WTC11 (cell line): Measurements from ENCODE around the gene SORCS1. TPM values are rescaled to one million over a fixed set of nuclear protein-coding genes. Genes with fewer than 3 reads are reported as not detected.

Source experiments
- ATAC-seq: fragments of 200-7000 bp; cut with Tn5 transposase; 2 replicates; pipeline ENCODE4 v1.10.0; 2021; ENCODE audit warnings: mild to moderate bottlenecking, moderate library complexity
- CTCF ChIA-PET: fragments of 300-600 bp; sonication (Branson Sonifier 250); formaldehyde crosslinking; loops from one replicate; lab custom pipeline; 2021; ENCODE audit warnings: antibody characterized with exemption; lab: Charles Lee
- POLR2A ChIA-PET: fragments of 350-600 bp; sonication (Branson Sonifier 250); formaldehyde crosslinking; loops from one replicate; lab custom pipeline; 2021; ENCODE audit warnings: antibody characterized with exemption; lab: Charles Lee
- DNase-seq: peaks from one replicate; pipeline ENCODE4 v3.0.0; 2021; ENCODE audit warnings: low spot score
- H3K27ac Mint-ChIP-seq: 2 replicates; pipeline ENCODE4 v1.8.0; 2021; ENCODE audit warnings: mixed read lengths
- H3K27me3 Mint-ChIP-seq: 2 replicates; pipeline ENCODE4 v1.8.0; 2021; ENCODE audit warnings: low read depth, mild to moderate bottlenecking, moderate library complexity, mixed read lengths
- H3K36me3 Mint-ChIP-seq: 2 replicates; pipeline ENCODE4 v1.8.0; 2021; ENCODE audit warnings: mixed read lengths
- H3K4me1 Mint-ChIP-seq: 2 replicates; pipeline ENCODE4 v1.8.0; 2022; ENCODE audit warnings: mixed read lengths
- H3K4me3 Mint-ChIP-seq: 2 replicates; pipeline ENCODE4 v1.8.0; 2021; ENCODE audit warnings: mild to moderate bottlenecking, moderate library complexity, mixed read lengths
- H3K9me3 Mint-ChIP-seq: 2 replicates; pipeline ENCODE4 v1.8.0; 2021; ENCODE audit warnings: mixed read lengths
- AR ChIP-seq: fragments of 250-450 bp; sonication (Bioruptor Pico); IDR thresholded peaks from 2 replicates; pipeline ENCODE4 v1.9.0; 2021; ENCODE audit warnings: mild to moderate bottlenecking
- ATF1 ChIP-seq: sonication (generic); formaldehyde crosslinking; IDR thresholded peaks from 2 replicates; pipeline ENCODE4 v1.8.1; 2023; ENCODE audit warnings: mild to moderate bottlenecking, moderate library complexity, missing genetic modification reagents
- ATF2 ChIP-seq: sonication (generic); formaldehyde crosslinking; IDR thresholded peaks from 2 replicates; pipeline ENCODE4 v1.8.1; 2022; ENCODE audit warnings: low read depth, missing genetic modification reagents, borderline replicate concordance
- CBFB ChIP-seq: sonication (generic); formaldehyde crosslinking; IDR thresholded peaks from 2 replicates; pipeline ENCODE4 v1.8.1; 2022; ENCODE audit warnings: mild to moderate bottlenecking, low read depth, missing genetic modification reagents
- CTCF ChIP-seq: fragments of 200-600 bp; IDR thresholded peaks from 2 replicates; pipeline ENCODE4 v1.8.0; 2022; ENCODE audit warnings: antibody characterized with exemption
- EMX1 ChIP-seq: fragments of 250-450 bp; sonication (Bioruptor Pico); IDR thresholded peaks from 2 replicates; pipeline ENCODE4 v1.8.0; 2021; ENCODE audit warnings: mild to moderate bottlenecking
- FOXK1 ChIP-seq: sonication (generic); formaldehyde crosslinking; IDR thresholded peaks from 2 replicates; pipeline ENCODE4 v1.8.0; 2022; ENCODE audit warnings: mild to moderate bottlenecking, moderate library complexity, missing genetic modification reagents
- MYBL2 ChIP-seq: sonication (generic); formaldehyde crosslinking; IDR thresholded peaks from 2 replicates; pipeline ENCODE4 v1.8.1; 2023; ENCODE audit warnings: mild to moderate bottlenecking, moderate library complexity, missing genetic modification reagents
- NR2C2 ChIP-seq: sonication (generic); formaldehyde crosslinking; IDR thresholded peaks from 2 replicates; pipeline ENCODE4 v1.8.0; 2022; ENCODE audit warnings: mild to moderate bottlenecking, missing genetic modification reagents
- PRDM15 ChIP-seq: sonication (generic); formaldehyde crosslinking; IDR thresholded peaks from 2 replicates; pipeline ENCODE4 v1.8.0; 2022; ENCODE audit warnings: missing genetic modification reagents
- SMAD3 ChIP-seq: sonication (generic); formaldehyde crosslinking; IDR thresholded peaks from 2 replicates; pipeline ENCODE4 v1.8.0; 2022; ENCODE audit warnings: missing genetic modification reagents, mild to moderate bottlenecking, borderline replicate concordance
- SP1 ChIP-seq: sonication (generic); formaldehyde crosslinking; conservative IDR thresholded peaks from 2 replicates; pipeline ENCODE4 v1.8.1; 2022; ENCODE audit warnings: missing genetic modification reagents
- TEAD4 ChIP-seq: sonication (generic); formaldehyde crosslinking; IDR thresholded peaks from 2 replicates; pipeline ENCODE4 v1.8.0; 2022; ENCODE audit warnings: mild to moderate bottlenecking, missing genetic modification reagents
- USF2 ChIP-seq: sonication (generic); formaldehyde crosslinking; IDR thresholded peaks from 2 replicates; pipeline ENCODE4 v1.8.1; 2023; ENCODE audit warnings: mild to moderate bottlenecking, missing genetic modification reagents, moderate library complexity
- ZBTB21 ChIP-seq: sonication (generic); formaldehyde crosslinking; IDR thresholded peaks from 2 replicates; pipeline ENCODE4 v1.8.1; 2023; ENCODE audit warnings: mild to moderate bottlenecking, missing genetic modification reagents, borderline replicate concordance
- ZNF138 ChIP-seq: sonication (generic); formaldehyde crosslinking; conservative IDR thresholded peaks from 2 replicates; pipeline ENCODE4 v1.8.1; 2022; ENCODE audit warnings: mild to moderate bottlenecking, moderate library complexity, missing genetic modification reagents
- ZNF263 ChIP-seq: sonication (generic); formaldehyde crosslinking; IDR thresholded peaks from 2 replicates; pipeline ENCODE4 v1.8.1; 2022; ENCODE audit warnings: low read depth, mild to moderate bottlenecking, moderate library complexity, missing genetic modification reagents
- ZNF416 ChIP-seq: fragments of 250-450 bp; sonication (Bioruptor Pico); IDR thresholded peaks from 2 replicates; pipeline ENCODE4 v1.9.0; 2021; ENCODE audit warnings: mild to moderate bottlenecking, inconsistent platforms
- ZNF671 ChIP-seq: fragments of 250-450 bp; sonication (Bioruptor Pico); IDR thresholded peaks from 2 replicates; pipeline ENCODE4 v1.8.0; 2021; ENCODE audit warnings: mild to moderate bottlenecking
- total RNA-seq: library from RNA; stranded (reverse); gene quantifications from 3 replicates; pipeline ENCODE4 v1.2.3, GENCODE V29; 2021
- TF ChIP-seq, protein P1 (sequence below): sonication (generic); formaldehyde crosslinking; IDR thresholded peaks from 2 replicates; pipeline ENCODE4 v1.8.1; 2023; ENCODE audit warnings: mild to moderate bottlenecking, missing genetic modification reagents, borderline replicate concordance

SORCS1 gene
- total RNA-seq, 1 experiment from 2014 or later: 3.3 TPM

DNA sequence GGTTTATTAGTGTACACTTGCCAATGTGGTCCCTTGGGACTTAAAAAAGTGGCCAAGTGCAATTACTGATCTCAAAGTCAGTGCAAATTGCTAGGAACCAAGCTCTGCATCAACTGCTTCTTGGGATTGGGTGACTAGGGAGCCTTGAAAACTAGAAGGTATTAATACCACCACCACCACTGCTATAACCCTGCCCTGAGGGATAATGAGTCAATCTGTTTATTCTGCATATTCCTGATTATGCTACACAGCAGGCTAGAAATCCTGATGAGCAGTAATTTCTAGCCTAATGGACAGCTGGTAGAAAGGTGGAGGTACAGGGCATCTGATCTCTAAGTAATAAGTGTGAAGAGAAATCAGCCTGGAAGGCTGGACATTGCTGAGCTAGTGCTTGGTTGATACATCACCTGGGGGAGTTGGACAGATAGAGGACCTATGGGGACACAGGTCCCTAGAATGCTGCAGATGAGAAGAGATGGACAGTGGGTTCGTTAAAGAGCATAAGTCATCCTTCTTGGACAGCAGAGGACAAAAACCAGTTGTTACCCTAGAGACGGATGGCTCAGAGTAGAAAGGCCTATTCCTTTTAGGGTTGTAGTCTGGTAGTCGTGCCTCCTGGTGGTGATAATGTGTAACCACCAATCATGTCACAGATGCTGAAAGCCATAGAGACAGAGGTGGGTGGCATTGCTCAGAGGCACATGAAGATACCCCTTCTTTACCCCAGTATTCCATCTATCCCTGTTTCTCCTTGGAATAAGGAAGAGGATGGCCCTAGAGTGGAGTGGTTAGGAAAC is 554.8 kb downstream of the SORCS1 start:
- TF ChIP-seq CTCF (peak; percentile 44; the same call in 1 of the 2 replicates), ZNF138 (CRISPR knock-in tag) (no peak)
- TF ChIP-seq, all 79 proteins: peak for 1
- Mint-ChIP-seq H3K4me3 (no peak overlapping the region), H3K27me3 (peaks cover 28% of the 10 kb centered on the region), H3K36me3 (no peaks in the 10 kb centered on the region), H3K27ac (no peak overlapping the region), H3K9me3 (peaks cover 4% of the 10 kb centered on the region; the same call in 1 of the 2 replicates), H3K4me1 (peaks cover 3% of the 10 kb centered on the region; the same call in 1 of the 2 replicates)
- ATAC-seq (peak; percentile 94), DNase-seq (peak; percentile 19)
- ChIA-PET CTCF (interaction anchor here (1.1 to 1.4 kb wide), 2 partner anchors 15 to 33 kb away, joined by 4 to 6 read pairs; no protein-coding TSS in a partner anchor), POLR2A (no interaction called here)

DNA sequence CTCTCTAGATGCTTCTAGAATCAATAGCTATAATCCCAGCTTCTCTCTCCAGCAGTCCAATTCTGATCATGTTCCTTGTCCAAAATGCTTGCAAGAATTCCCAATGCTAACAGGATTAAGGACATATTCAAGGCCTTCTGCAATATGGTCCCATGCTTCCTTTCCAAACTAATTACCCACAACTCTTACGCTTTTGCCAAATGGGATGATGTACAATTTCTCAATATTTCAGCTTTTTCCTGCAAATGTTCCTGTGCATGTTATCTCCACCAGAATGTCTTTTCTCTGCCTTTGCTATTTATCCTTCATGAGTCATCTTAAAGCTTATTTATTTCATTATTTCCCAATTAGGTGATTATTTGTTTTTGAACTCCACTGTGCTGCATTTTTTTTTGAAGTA is 556.4 kb downstream of the SORCS1 start:
- Mint-ChIP-seq H3K4me3 (no peak overlapping the region), H3K36me3 (no peaks in the 10 kb centered on the region), H3K9me3 (peaks cover 4% of the 10 kb centered on the region; the same call in 1 of the 2 replicates), H3K27me3 (peaks cover 12% of the 10 kb centered on the region), H3K4me1 (no peaks in the 10 kb centered on the region), H3K27ac (no peak overlapping the region)
- ATAC-seq (no peak), DNase-seq (no peak)
- POLR2A ChIA-PET: no interaction called here
- CTCF ChIA-PET: interaction anchor here (1.0 kb wide), 1 partner anchor 17 kb away, joined by 3 read pairs; no protein-coding TSS in a partner anchor
- no peak for TF ChIP-seq CBFB (CRISPR knock-in tag)
- TF ChIP-seq MYBL2 (CRISPR knock-in tag): no peak
- no peak for TF ChIP-seq NR2C2 (CRISPR knock-in tag)
- no peak for TF ChIP-seq ATF2 (CRISPR knock-in tag)
- no peak for TF ChIP-seq ZNF671 (CRISPR knock-in tag)
- no peak for TF ChIP-seq SP1 (CRISPR knock-in tag)
- no peak for TF ChIP-seq AR (CRISPR knock-in tag)
- TF ChIP-seq ZBTB21: no peak
- TF ChIP-seq SMAD3: no peak
- TF ChIP-seq EMX1: no peak
- no peak for TF ChIP-seq PRDM15 (CRISPR knock-in tag)
- no peak for TF ChIP-seq TEAD4
- TF ChIP-seq ATF1 (CRISPR knock-in tag): no peak
- no peak for TF ChIP-seq ZNF416
- no peak for TF ChIP-seq USF2 (CRISPR knock-in tag)
- TF ChIP-seq FOXK1: no peak
- TF ChIP-seq, protein P1, sequence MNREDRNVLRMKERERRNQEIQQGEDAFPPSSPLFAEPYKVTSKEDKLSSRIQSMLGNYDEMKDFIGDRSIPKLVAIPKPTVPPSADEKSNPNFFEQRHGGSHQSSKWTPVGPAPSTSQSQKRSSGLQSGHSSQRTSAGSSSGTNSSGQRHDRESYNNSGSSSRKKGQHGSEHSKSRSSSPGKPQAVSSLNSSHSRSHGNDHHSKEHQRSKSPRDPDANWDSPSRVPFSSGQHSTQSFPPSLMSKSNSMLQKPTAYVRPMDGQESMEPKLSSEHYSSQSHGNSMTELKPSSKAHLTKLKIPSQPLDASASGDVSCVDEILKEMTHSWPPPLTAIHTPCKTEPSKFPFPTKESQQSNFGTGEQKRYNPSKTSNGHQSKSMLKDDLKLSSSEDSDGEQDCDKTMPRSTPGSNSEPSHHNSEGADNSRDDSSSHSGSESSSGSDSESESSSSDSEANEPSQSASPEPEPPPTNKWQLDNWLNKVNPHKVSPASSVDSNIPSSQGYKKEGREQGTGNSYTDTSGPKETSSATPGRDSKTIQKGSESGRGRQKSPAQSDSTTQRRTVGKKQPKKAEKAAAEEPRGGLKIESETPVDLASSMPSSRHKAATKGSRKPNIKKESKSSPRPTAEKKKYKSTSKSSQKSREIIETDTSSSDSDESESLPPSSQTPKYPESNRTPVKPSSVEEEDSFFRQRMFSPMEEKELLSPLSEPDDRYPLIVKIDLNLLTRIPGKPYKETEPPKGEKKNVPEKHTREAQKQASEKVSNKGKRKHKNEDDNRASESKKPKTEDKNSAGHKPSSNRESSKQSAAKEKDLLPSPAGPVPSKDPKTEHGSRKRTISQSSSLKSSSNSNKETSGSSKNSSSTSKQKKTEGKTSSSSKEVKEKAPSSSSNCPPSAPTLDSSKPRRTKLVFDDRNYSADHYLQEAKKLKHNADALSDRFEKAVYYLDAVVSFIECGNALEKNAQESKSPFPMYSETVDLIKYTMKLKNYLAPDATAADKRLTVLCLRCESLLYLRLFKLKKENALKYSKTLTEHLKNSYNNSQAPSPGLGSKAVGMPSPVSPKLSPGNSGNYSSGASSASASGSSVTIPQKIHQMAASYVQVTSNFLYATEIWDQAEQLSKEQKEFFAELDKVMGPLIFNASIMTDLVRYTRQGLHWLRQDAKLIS (CRISPR knock-in tag): no peak
- TF ChIP-seq ZNF263: no peak
